ENCODE results near the gene TXNDC5. TPM values are rescaled to one million over a fixed set of nuclear protein-coding genes. Genes with fewer than 3 reads are reported as not detected.

Gene TXNDC5
- total RNA-seq, 4 donors from 2014 or later = 49.2 to 61.1 (median 60.3) TPM

- Histone ChIP-seq H3K27ac (no peak overlapping the region), H3K4me1 (no peaks in the 10 kb centered on the region), H3K4me3 (no peak overlapping the region), H3K36me3 (no peaks in the 10 kb centered on the region), H3K9me3 (no peaks in the 10 kb centered on the region), H3K27me3 (no peaks in the 10 kb centered on the region)
- WGBS = 60% methylated on average over 3 of the region's 3 CpGs
- TF ChIP-seq EP300 (IDR thresholded peaks at IDR 0.05) = no peak
- no peak for TF ChIP-seq POLR2AphosphoS5 (IDR thresholded peaks at IDR 0.05)
- no peak for TF ChIP-seq CTCF (IDR thresholded peaks at IDR 0.05)
- TF ChIP-seq POLR2A (IDR thresholded peaks at IDR 0.05) = no peak
- no peak for DNase-seq (ENCODE audit: low spot score in 2 of 2)
These were observed 23.2 kb upstream of the TXNDC5 start for GRCh38 chr6:7933794-7934193.

- no peak for DNase-seq (ENCODE audit: low spot score in 2 of 2)
- Histone ChIP-seq H3K4me3 (no peak overlapping the region), H3K27me3 (no peaks in the 10 kb centered on the region), H3K36me3 (no peaks in the 10 kb centered on the region), H3K27ac (no peak overlapping the region), H3K4me1 (no peaks in the 10 kb centered on the region), H3K9me3 (no peaks in the 10 kb centered on the region)
- WGBS = 100% methylated on average over 1 of the region's 2 CpGs
- TF ChIP-seq CTCF (IDR thresholded peaks at IDR 0.05) = no peak
- TF ChIP-seq POLR2AphosphoS5 (IDR thresholded peaks at IDR 0.05) = no peak
- TF ChIP-seq EP300 (IDR thresholded peaks at IDR 0.05) = no peak
- TF ChIP-seq POLR2A (IDR thresholded peaks at IDR 0.05) = no peak
These were observed 22.0 kb upstream of the TXNDC5 start for GRCh38 chr6:7932625-7933024.

- DNase-seq (ENCODE audit: low spot score in 2 of 2) = no peak
- Histone ChIP-seq H3K4me3 (no peak overlapping the region), H3K36me3 (no peaks in the 10 kb centered on the region), H3K9me3 (peaks cover 5% of the 10 kb centered on the region), H3K27ac (no peak overlapping the region), H3K4me1 (no peaks in the 10 kb centered on the region), H3K27me3 (no peaks in the 10 kb centered on the region)
- no peak for TF ChIP-seq POLR2A (IDR thresholded peaks at IDR 0.05)
These were observed 14.3 kb upstream of the TXNDC5 start for GRCh38 chr6:7924867-7925266.

GRCh38 chr6:7922596-7922995 lies 12.0 kb upstream of the TXNDC5 start:
- Histone ChIP-seq H3K4me3 (no peak overlapping the region), H3K27me3 (no peaks in the 10 kb centered on the region), H3K36me3 (no peaks in the 10 kb centered on the region), H3K4me1 (no peaks in the 10 kb centered on the region), H3K9me3 (peaks cover 5% of the 10 kb centered on the region), H3K27ac (no peak overlapping the region)
- no peak for TF ChIP-seq POLR2AphosphoS5 (IDR thresholded peaks at IDR 0.05)
- TF ChIP-seq POLR2A (IDR thresholded peaks at IDR 0.05) = no peak
- TF ChIP-seq EP300 (IDR thresholded peaks at IDR 0.05) = no peak
- no peak for TF ChIP-seq CTCF (IDR thresholded peaks at IDR 0.05)
- no peak for DNase-seq (ENCODE audit: low spot score in 2 of 2)
- 82% methylated on average over 1 of the region's 1 CpG for WGBS

- H3K27me3 ChIP-seq = no peaks in the 10 kb centered on the region
- WGBS = 80% methylated on average over 5 of the region's 5 CpGs
- H3K36me3 ChIP-seq = no peaks in the 10 kb centered on the region
- TF ChIP-seq POLR2AphosphoS5 (IDR thresholded peaks at IDR 0.05) = no peak
- TF ChIP-seq EP300 (IDR thresholded peaks at IDR 0.05) = no peak
- TF ChIP-seq POLR2A (IDR thresholded peaks at IDR 0.05) = no peak
- no peak for TF ChIP-seq CTCF (IDR thresholded peaks at IDR 0.05)
- no peak for DNase-seq (ENCODE audit: low spot score in 2 of 2)
- H3K4me1 ChIP-seq = no peaks in the 10 kb centered on the region
- H3K27ac ChIP-seq = no peak overlapping the region
- H3K9me3 ChIP-seq = peaks cover 5% of the 10 kb centered on the region
- H3K4me3 ChIP-seq = no peak overlapping the region
These were observed 11.1 kb upstream of the TXNDC5 start for GRCh38 chr6:7921632-7922092.

GRCh38 chr6:7921046-7921445 lies 10.5 kb upstream of the TXNDC5 start:
- H3K27ac ChIP-seq = no peak overlapping the region
- no peak for TF ChIP-seq POLR2AphosphoS5 (IDR thresholded peaks at IDR 0.05)
- no peak for TF ChIP-seq POLR2A (IDR thresholded peaks at IDR 0.05)
- TF ChIP-seq EP300 (IDR thresholded peaks at IDR 0.05) = no peak
- no peak for TF ChIP-seq CTCF (IDR thresholded peaks at IDR 0.05)
- H3K9me3 ChIP-seq = peaks cover 5% of the 10 kb centered on the region
- no peak for DNase-seq (ENCODE audit: low spot score in 2 of 2)
- no peaks in the 10 kb centered on the region for H3K4me1 ChIP-seq
- H3K27me3 ChIP-seq = no peaks in the 10 kb centered on the region
- 75% methylated on average over 4 of the region's 4 CpGs for WGBS
- no peak overlapping the region for H3K4me3 ChIP-seq
- no peaks in the 10 kb centered on the region for H3K36me3 ChIP-seq
